ENCODE measurements around the gene OTC.

The OTC gene

DNA sequence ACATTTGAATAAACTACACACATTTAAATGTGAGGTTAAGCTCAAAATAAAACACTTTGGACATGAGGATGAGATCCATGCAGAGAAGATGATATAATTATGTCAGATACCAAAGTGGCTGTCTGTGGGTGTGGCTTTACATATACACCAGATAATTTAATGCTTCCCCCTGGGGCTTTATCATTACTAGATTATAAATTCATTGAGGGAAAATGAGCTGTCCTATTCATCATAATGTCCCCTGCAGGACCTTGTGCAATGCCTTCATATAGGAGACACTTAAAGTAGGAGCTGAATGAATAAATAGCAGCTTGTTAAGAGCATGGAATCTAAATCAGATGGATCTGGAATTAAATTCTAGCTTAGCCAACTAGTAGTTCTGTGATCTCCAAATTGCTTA is 49.7 kb downstream of the OTC start:
- Histone ChIP-seq H3K27me3 (replicated peaks) (no peaks in the 10 kb centered on the region), H3K4me3 (ENCODE audit: low read depth, low read length) (no peak overlapping the region), H3K27ac (no peak overlapping the region), H3K36me3 (replicated peaks) (no peaks in the 10 kb centered on the region)
- no peak for DNase-seq
- TF ChIP-seq, protein P1, sequence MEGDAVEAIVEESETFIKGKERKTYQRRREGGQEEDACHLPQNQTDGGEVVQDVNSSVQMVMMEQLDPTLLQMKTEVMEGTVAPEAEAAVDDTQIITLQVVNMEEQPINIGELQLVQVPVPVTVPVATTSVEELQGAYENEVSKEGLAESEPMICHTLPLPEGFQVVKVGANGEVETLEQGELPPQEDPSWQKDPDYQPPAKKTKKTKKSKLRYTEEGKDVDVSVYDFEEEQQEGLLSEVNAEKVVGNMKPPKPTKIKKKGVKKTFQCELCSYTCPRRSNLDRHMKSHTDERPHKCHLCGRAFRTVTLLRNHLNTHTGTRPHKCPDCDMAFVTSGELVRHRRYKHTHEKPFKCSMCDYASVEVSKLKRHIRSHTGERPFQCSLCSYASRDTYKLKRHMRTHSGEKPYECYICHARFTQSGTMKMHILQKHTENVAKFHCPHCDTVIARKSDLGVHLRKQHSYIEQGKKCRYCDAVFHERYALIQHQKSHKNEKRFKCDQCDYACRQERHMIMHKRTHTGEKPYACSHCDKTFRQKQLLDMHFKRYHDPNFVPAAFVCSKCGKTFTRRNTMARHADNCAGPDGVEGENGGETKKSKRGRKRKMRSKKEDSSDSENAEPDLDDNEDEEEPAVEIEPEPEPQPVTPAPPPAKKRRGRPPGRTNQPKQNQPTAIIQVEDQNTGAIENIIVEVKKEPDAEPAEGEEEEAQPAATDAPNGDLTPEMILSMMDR (IDR thresholded peaks at IDR 0.05; ENCODE audit: low read depth, low read length, missing control alignments): no peak
- in situ Hi-C loops (cut with HindIII; ENCODE audit: low pct_ligation_motif_present, low sequenced_read_pairs): no loop called here

DNA sequence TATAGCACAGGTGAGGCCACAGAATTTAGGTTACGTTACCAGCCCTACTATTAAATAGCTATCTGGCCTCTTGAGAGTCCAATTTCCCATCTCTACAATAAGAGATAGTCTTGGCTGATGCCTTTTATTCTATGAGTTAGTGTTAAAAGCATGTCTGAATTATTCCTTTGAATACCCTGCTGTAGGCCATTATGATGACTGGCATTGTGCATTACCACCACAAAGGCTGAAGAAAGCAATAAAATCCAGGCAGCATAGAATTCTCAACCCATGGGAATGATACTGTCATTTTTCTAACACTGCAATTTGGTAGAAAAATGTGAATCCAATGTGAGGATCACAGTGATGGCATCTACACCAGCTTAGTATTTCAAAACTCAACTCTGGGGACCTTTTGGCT is 51.4 kb downstream of the OTC start:
- H3K27ac ChIP-seq: no peak overlapping the region
- no peak for DNase-seq
- in situ Hi-C loops (cut with HindIII; ENCODE audit: low pct_ligation_motif_present, low sequenced_read_pairs): no loop called here

GRCh38 chrX:38407126-38407525 is 54.7 kb downstream of the OTC start:
- in situ Hi-C loops (cut with HindIII; ENCODE audit: low pct_ligation_motif_present, low sequenced_read_pairs): no loop called here
- TF ChIP-seq, protein P1 (IDR thresholded peaks at IDR 0.05; ENCODE audit: low read depth, low read length, missing control alignments): no peak
- Histone ChIP-seq H3K27ac (no peak overlapping the region), H3K36me3 (replicated peaks) (no peaks in the 10 kb centered on the region), H3K27me3 (replicated peaks) (no peaks in the 10 kb centered on the region), H3K4me3 (ENCODE audit: low read depth, low read length) (no peak overlapping the region)
- DNase-seq: no peak

More for the DNA sequence above, 51.4 kb downstream of the OTC start:
- no peak overlapping the region for H3K4me3 ChIP-seq (ENCODE audit: low read depth, low read length)
- no peaks in the 10 kb centered on the region for H3K36me3 ChIP-seq (replicated peaks)
- no peaks in the 10 kb centered on the region for H3K27me3 ChIP-seq (replicated peaks)
- TF ChIP-seq, protein P1 (IDR thresholded peaks at IDR 0.05; ENCODE audit: low read depth, low read length, missing control alignments): no peak

DNA sequence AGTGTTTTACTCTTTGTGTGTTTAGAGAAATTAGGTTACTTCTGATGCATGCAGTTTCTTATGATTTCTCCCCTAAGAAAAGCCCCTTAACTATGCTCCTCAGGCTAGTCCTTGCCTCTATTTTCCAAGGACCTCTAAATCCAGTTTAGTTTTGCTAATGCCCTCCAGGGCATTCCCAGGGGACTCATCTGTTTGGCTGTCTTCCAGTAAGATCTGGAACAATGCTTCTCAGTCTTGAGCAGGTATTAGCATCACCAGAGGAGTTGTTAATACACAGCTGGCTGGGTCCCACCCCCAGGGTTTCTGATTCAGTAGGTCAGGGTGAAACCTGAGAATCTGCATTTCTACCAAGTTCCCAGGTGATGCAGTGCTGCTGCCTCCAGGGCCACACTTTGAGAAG is 56.9 kb downstream of the OTC start:
- TF ChIP-seq, protein P1 (IDR thresholded peaks at IDR 0.05; ENCODE audit: low read depth, low read length, missing control alignments): no peak
- DNase-seq: no peak
- H3K27ac ChIP-seq: no peak overlapping the region
- in situ Hi-C loops (cut with HindIII; ENCODE audit: low pct_ligation_motif_present, low sequenced_read_pairs): no loop called here
- no peak overlapping the region for H3K4me3 ChIP-seq (ENCODE audit: low read depth, low read length)
- H3K36me3 ChIP-seq (replicated peaks): no peaks in the 10 kb centered on the region
- H3K27me3 ChIP-seq (replicated peaks): no peaks in the 10 kb centered on the region

DNA sequence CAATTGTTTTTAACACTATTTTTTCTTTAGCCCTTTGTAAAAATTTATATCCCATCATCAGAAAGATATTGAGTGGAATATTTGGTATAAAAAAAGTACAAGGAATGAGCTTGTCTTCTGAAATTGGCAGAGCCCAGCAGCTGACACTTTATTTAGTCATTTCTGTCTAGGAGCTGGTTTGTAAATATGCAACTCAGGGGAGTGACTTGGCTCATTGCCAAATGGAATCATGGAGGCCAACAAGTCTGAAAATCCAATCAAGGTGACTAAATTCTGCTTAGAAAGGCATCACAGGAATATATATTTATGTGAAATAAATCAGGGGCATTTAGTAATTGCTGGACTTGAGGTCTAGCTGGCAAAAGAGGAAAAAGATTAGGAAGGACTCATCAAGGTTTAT is 74.4 kb downstream of the OTC start:
- DNase-seq: no peak
- TF ChIP-seq, protein P1 (IDR thresholded peaks at IDR 0.05; ENCODE audit: low read depth, low read length, missing control alignments): no peak
- Histone ChIP-seq H3K27me3 (replicated peaks) (no peaks in the 10 kb centered on the region), H3K27ac (no peak overlapping the region), H3K4me3 (ENCODE audit: low read depth, low read length) (no peak overlapping the region), H3K36me3 (replicated peaks) (no peaks in the 10 kb centered on the region)
- in situ Hi-C loops (cut with HindIII; ENCODE audit: low pct_ligation_motif_present, low sequenced_read_pairs): no loop called here

GRCh38 chrX:38431525-38431924 is 79.1 kb downstream of the OTC start:
- Histone ChIP-seq H3K27me3 (replicated peaks) (no peaks in the 10 kb centered on the region), H3K27ac (no peak overlapping the region), H3K4me3 (ENCODE audit: low read depth, low read length) (no peak overlapping the region), H3K36me3 (replicated peaks) (no peaks in the 10 kb centered on the region)
- TF ChIP-seq, protein P1 (IDR thresholded peaks at IDR 0.05; ENCODE audit: low read depth, low read length, missing control alignments): no peak
- in situ Hi-C loops (cut with HindIII; ENCODE audit: low pct_ligation_motif_present, low sequenced_read_pairs): no loop called here
- DNase-seq: no peak

Data from brain microvascular endothelial cell (primary cell).